ENCODE data around the gene ASCC1. TPM values are rescaled to one million over a fixed set of nuclear protein-coding genes. Genes with fewer than 3 reads are reported as not detected.
"Not testable (repeated sequence)": the region's sequence is repeated elsewhere in the genome, so short reads cannot be mapped to it uniquely, and the experiment has no call there.

Gene ASCC1
- total RNA-seq, 1 experiment from 2014 or later: 16.5 TPM

DNA sequence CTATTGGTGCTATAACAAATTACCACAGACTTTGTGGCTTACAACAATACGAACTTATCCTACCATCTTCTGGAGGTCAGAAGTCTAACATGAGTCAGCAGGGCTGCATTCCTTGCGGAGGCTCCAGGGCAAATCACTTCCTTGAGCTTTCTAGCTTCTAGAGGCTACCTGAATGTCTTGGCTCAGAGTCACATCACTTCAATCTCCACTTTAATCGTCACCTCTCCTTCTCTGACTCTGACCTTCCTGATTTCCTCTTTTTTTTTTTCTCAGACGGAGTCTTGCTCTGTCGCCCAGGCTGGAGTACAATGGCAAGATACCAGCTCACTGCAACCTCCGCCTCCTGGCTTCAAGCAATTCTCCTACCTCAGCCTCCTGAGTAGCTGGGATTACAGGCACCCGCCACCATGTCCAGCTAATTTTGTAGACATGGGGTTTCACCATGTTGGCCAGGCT, 44.9 kb downstream of the ASCC1 start:
- peak; percentile 75 for DNase-seq (ENCODE audit: low read depth)

DNA sequence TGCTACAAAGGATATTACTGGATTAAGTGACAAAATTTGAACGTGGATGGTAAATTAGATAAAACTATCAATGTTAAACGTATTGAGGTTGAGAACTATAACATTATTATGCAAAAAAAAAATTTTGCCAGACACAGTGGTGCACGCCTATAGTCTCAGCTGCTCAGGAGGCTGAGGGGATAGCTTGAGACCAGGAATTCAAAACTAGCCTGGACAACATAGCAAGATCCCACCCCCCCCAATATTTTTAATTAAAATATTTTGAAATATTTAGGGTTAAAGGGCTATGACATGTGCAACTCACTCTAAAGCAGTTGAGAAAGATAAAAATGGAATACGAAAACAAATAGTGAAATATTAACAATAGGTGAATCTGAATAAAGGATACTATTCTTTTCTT, 45.3 kb downstream of the ASCC1 start:
- no peak for DNase-seq (ENCODE audit: low read depth)

DNA sequence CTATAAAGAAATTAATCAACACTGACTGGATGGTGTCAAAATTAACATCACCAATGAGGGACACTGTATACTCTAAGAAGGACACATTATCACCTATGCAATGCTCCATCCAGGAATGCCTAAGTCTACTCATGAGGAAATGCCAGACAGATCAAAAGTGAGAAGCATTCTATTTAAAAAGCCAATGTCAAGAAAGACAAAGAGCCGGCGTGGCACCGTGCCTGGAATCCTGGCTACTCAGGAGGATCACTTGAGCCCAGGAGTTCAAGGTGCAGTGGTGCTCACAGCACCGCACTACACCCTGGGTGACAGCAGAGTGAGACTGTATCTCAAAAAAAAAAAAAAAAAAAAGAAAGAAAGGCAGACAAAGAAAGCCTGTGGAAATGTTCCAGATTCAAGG, 45.8 kb downstream of the ASCC1 start:
- DNase-seq (ENCODE audit: low read depth): no peak

DNA sequence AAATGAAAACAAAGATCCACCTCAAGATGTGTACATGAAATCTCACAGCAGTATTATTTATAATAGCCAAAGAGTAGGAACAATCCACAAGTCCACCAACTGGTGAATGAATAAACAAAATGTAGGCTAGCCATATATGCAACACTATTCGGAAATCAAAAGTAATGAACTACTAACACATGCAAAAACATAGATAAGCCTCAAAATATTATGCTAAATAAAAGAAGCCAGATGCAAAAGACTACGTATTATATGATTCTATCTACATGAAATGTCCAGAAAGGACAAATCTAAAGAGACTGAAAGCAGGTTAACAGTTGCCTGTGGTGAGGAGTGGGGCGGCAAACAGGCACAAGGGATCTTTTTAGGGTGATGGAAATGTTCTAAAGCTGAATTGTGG, 49.0 kb downstream of the ASCC1 start:
- DNase-seq (ENCODE audit: low read depth): no peak

DNA sequence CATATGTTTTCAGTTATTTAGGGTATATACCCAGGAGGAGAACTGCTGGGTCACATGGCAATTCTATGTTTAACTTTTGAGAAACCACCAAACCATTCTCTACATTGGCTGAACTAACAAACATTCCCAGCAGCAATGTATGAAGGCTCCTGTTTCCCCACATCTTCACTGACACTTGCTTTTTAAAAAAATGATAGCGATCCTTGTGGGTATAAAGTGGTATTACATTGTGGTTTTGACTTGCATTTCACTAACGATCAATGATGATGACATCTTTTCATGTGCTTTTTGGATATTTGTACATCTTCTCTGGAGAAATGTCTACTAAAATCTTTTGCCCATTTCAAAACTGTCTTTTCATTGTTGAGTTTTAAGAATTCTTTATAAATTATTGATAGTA, 51.5 kb downstream of the ASCC1 start:
- no peak for DNase-seq (ENCODE audit: low read depth)

DNA sequence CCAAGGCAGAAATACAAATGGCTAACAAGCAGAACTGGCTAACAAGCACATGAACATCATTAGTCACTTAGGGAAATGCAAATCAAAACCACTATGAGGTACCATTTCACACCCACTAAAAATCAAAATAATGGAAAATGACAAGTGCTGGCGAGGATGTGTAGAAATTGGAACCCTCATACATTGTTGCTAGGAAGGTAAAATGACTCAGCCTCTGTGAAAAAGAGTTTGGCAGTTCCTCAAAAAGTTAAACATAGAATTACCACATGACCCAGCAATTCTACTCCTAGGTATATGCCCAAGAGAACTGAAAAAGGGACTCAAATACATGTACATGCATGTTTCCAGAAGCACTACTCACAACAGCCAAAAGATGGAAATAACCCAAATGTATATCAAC, 53.1 kb downstream of the ASCC1 start:
- peak; percentile 24 for DNase-seq (ENCODE audit: low read depth)

DNA sequence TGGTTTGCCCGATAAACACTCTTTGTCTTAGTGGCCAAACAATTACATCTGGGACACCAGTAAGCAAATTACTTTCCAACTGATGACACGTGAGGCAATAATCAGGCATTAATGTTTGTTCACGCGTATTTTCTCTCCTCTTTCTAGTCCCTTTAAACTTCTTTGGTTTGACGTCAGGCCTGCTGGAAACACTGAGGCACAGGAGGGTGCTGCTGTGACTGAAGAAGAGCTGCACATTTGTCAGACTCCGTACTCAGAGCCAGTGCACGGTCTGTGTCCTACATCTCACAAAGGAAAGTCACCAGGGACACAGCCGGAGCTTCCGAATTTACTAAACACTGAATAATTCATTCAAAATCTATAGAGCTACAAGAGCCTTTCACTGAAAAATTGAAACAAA, 57.9 kb downstream of the ASCC1 start:
- DNase-seq (ENCODE audit: low read depth): no peak

DNA sequence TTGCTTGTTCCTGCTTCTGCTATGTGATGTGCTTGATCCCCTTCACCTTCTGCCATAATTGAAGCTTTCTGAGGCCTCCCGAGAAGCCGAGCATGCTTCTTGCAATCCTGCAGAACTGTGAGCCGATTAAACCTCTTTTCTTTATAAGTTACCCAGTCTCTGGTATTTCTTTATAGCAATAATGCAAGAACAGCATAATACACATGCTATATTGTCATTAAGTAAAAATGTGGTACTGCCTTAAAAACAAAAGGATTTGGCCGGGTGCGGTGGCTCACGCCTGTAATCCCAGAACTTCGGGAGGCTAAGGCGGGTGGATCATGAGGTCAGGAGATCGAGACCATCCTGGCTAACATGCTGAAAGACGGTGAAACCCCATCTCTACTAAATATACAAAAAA, 59.9 kb downstream of the ASCC1 start:
- no peak for DNase-seq (ENCODE audit: low read depth)

DNA sequence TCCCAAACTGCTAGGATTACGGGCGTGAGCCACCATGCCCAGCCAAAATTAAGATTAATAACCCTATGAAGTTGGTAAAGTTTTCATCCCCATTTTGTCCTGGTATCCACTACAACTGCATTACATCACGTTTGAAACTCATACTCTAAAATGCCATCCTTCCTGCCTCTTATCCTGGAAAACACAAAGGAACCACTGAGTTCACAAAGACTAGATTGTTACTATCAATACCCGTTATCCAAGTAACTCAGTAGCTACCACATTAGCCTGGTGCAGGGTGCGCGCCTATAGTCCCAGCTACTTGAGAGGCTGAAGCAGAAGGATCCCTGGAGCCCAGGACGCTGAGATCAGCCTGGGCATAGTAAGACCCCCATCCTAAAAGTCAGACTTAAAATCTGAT, 63.8 kb downstream of the ASCC1 start:
- DNase-seq (ENCODE audit: low read depth): no peak

DNA sequence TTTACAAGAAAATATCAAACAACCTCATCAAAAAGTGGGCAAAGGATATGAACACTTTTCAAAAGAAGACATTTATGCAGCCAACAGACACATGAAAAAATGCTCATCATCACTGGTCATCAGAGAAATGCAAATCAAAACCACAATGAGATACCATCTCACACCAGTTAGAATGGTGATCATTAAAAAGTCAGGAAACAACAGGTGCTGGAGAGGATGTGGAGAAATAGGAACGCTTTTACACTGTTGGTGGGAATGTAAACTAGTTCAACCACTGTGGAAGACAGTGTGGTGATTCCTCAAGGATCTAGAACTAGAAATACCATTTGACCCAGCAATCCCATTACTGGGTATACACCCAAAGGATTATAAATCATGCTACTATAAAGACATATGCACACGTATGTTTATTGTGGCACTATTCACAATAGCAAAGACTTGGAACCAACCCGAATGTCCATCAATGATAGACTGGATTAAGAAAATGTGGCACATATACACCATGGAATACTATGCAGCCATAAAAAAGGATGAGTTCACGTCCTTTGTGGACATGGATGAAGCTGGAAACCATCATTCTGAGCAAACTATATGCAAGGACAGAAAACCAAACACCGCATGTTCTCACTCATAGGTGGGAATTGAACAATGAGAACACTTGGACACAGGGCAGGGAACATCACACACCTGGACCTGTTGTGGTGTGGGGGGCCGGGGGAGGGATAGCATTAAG, 65.2 kb downstream of the ASCC1 start:
- DNase-seq (ENCODE audit: low read depth): not testable (repeated sequence)

DNA sequence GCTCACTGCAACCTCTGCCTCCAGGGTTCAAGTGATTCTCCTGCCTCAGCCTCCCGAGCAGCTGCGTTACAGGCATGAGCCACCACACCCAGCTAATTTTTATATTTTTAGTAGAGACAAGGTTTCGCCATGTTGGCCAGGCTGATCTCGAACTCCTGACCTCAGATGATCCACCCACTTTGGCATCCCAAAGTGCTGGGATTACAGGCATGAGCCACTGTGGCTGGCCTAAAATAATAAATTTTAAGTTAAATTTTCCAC, 68.8 kb downstream of the ASCC1 start:
- not testable (repeated sequence) for DNase-seq (ENCODE audit: low read depth)

DNA sequence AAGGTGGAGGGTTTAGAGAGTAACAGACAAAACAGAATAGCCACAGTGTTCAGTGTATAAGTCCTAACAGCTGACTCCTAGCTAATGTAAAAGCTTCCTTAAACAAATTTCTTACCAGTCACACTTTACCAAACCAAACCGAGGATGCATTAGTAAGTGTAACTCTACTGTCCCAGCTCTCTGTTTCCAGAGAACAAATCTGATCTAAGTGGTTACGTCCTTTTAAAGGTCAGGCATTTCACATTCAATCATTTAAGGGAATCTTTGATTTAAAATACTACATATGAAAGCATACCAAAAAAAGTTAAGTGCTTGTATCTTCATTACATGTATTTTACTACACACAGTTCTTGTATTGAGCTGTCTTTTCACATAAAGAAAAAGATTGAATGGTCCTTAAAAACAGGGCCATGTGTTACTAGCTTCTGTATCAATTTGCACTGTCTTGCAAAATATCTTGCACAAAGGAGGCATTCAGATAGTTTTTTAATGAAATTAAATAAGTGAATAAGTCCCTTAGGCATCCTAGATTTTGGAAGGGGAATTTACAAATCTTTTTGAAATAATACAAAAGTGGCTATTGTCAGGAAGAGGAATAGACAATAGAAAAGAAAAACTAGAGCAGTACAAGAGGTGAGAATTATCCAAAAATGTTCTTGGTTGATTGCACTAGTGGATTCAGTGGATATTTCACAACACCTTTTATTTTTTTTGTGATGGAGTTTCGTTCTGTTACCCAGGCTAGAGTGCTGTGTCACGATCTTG, 69.3 kb downstream of the ASCC1 start:
- DNase-seq (ENCODE audit: low read depth): no peak

DNA sequence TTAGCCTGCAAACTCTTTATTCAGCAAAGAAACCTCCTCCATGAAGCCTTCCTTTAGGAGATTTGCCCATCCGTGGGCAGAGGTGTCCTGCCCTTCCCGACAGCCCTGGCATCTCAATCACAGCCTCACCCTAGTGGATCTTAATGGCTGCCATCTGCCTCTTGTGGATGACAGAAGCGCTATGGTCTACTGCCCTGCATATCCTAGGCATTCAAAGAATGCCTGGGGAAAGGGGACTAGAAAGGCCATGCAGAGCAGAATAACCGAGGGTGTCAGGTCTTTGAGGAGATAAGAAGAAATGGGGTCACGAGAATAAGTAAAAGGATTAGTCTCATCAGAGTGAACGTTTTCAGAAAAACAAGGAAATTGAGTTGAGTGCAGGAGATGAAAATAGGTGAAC, 70.0 kb downstream of the ASCC1 start:
- DNase-seq (ENCODE audit: low read depth): no peak

DNA sequence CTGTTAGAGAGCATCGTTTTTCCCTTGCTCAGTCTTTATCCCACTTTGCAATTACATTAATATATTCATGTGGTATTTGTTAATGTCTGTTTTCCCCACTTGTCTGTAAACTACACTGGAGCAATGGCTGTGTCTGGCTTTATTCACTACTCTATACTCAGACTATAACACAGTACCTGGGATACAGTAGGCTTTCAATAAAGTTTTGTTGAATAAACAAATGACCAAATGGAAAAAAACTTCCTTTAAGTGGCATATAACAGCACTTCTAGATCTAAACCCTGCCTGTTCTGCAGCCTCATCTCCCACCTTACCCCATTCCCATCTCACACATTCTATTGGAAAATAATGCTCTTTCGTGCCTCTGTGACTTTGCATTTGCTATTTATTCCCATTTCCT, 70.4 kb downstream of the ASCC1 start:
- no peak for DNase-seq (ENCODE audit: low read depth)

DNA sequence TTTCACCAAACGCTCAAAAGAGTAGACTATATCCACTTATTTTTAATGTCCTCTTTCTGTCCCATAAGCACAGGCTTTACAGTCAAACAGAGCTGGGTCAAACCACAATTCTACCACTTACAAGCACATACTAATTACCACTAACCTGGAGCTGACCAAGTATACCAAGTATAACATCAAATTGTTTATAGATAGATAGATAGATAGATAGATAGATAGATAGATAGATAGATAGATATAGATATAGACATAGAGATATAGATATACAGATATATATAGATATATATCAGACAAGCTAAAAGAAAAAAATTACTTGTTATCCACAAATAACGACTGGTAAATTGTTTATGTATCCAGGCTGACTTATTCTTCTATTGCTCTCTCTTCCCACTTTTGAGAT, 75.2 kb downstream of the ASCC1 start:
- DNase-seq (ENCODE audit: low read depth): no peak

DNA sequence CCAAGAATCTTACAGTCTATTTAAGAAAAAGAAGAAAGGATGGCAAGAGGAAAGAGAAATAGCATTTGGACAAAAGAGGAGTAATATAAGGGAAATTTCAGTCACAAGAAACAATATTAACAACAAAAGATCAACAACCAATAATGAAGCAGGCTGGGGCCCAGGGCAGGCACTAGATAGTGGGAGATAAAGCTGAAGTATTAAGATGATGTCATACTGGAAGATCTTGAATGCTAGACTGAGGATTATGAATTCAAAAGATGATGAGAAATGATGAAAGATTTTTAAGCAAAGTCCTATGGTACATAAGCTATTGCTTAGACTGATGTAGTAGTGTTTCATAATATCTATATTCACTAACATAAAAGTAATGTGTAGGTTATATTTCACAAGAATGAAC, 75.9 kb downstream of the ASCC1 start:
- no peak for DNase-seq (ENCODE audit: low read depth)

DNA sequence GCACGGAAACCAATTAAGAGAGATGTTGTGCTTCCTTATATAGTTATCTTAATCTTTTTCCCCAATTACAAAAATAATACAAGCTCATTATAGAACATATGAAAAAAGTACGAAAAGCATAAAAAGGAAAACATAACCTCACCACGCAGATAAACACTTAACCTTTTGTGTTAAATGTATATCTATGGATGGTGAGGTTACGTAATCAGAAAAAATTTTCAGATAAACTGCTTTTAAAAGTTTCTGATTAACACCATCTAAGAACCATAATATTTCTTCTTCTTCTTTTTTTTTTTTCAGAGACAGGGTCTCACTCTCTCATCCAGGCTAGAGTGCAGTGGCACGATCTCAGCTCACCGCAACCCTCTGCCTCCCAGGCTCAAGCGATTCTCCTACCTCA, 78.5 kb downstream of the ASCC1 start:
- DNase-seq (ENCODE audit: low read depth): no peak

DNA sequence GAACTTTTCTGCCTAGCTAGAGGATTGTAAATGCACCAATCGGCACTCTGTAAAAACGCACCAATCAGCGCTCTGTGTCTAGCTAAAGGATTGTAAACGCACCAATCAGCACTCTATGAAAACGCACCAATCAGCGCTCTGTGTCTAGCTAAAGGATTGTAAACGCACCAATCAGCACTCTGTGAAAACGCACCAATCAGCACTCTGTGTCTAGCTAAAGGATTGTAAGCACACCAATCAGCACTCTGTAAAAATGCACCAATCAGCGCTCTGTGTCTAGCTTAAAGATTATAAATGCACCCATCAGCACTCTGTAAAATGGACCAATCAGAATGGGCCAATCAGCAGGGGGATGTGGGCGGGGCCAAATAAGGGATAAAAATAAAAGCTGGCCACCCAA, 79.9 kb downstream of the ASCC1 start:
- DNase-seq (ENCODE audit: low read depth): not testable (repeated sequence)

DNA sequence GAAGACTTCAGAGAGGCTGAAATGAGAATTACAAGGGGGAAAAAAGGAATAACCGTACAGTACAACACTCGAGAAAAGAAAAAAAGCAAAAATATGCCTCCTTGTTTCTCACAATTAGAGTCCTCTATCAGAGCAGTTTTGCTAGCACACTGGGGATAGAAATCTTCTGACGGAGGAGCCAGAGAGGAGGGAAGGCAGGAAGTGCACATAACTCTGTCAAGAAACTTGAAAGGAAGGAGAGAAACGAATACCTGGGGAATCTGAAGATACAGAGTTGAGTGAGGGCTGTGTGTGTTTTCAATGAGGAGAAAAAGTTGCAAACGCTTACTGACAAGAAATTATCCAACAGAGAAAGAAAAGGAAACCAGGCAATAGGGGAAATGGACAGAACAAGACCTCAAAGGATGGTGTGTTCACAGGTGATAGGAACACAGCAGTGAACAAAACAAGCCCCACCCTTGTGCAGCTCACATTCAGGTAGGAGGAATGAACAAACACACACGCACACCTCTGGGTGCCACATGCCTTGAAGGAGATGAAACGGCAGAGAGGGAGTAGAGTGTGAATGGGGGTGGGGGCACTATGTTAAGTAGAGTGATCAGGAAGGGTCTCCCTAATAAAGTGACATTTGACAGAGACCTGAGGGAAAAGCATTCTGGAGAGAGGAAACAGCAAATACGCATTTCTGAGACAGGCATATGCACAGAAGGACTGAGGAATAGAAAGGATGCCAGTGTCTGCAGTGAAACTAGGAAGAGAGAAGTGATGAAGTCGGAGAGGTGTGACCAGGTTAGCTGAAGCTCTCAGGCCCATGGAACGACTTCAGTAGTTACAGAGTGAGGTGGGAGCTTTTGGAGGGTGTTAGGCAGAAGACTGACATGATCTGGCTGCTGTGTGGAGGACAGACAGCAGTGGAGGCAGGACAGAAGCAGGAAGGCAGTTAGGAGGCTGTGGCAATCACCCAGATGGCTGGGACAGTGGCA, 81.0 kb downstream of the ASCC1 start:
- no peak for DNase-seq (ENCODE audit: low read depth)

DNA sequence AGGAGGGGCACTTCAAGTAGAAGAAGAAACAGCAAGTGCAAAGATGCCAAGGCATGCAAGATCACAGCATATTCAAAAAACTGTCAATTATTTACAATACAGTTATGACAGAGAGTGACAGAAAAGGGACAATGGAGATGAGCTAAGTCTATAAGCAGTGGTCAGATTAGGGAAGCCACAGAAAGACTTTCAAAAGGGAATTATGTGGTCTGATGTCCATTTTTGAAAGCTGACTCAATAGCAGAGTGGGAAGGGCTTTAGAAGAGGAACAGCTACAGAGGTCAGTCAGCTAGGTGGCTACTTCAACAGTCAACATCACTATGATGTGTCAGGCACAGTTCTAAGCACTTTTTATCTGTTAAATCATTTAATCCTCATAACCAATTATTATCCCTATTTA, 82.6 kb downstream of the ASCC1 start:
- peak; percentile 17 for DNase-seq (ENCODE audit: low read depth)

DNA sequence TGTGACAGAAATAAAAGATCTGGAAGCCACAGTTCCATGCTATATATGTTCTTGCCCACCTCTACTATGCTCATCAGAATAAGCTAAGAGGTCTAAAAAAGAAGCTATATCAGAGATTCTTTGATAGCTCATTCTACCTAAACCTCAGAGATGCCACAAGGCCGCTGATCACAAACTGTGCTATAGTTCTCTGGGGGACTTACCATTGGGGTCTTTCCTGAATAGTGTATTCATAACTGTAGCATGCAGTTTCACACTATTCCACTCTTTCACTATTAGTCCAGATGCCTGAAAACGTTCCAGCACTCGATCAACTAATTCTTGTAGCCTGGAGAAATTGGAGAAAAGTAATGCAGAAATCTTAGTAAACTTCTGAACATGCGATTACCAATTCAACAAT, 83.2 kb downstream of the ASCC1 start:
- DNase-seq (ENCODE audit: low read depth): no peak

DNA sequence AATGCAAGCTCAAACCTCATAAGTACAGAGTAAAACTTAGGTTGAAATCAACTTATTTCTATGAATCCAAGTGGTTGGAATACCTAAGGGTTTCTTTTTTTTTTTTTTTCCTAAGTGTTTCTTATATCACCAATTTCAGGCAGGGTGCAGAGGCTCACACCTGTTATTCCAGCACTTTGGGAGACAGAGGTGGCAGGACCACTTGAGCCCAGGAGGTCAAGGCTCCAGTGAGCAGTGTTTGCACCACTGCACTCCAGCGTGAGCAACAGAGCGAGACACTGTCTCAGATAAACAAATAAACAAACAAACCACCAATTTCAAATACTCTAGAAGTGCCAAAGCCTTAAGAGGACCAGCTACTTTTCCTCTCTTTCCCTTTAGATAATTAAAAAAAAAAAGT, 88.5 kb downstream of the ASCC1 start:
- no peak for DNase-seq (ENCODE audit: low read depth)

DNA sequence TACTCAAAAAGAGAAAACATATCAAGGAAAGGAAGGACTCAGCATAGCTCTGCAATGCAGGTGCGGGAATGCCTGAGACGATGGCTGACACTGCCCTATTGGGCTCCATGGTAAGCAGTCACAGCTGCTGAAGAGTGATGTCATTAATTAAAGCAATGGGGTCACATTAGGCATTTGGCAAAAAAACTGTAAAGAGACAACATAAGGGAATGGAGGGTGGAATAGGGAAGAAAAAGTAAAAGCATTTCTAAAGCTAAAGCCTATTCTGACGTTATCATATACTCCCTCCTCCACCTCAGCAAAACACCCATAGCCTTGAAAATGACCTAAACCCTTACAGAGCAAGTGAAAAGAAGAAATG, 89.2 kb downstream of the ASCC1 start:
- no peak for DNase-seq (ENCODE audit: low read depth)
